Gastroesophageal sphincter (tissue), 3 donors: ENCODE data around the gene NETO2.

ENCODE experiments used
- POLR2AphosphoS5 ChIP-seq: sonication (generic); formaldehyde crosslinking; IDR thresholded peaks from one replicate; pipeline ENCODE4 v1.6.1; 2017; ENCODE audit warnings: antibody characterized with exemption
- TF ChIP-seq, protein P1 (sequence below), 4 experiments: fragments of 200-600 bp in 2 of 4; fragments of 450-650 bp in 2 of 4; sonication (generic) in 1 of 4; IDR thresholded peaks; one replicate each; pipeline ENCODE4 v1.5.1; 2017 to 2019; ENCODE audit warnings: antibody characterized with exemption in 4 of 4, mild to moderate bottlenecking in 2 of 4, moderate library complexity in 2 of 4

- TF ChIP-seq, protein P1, sequence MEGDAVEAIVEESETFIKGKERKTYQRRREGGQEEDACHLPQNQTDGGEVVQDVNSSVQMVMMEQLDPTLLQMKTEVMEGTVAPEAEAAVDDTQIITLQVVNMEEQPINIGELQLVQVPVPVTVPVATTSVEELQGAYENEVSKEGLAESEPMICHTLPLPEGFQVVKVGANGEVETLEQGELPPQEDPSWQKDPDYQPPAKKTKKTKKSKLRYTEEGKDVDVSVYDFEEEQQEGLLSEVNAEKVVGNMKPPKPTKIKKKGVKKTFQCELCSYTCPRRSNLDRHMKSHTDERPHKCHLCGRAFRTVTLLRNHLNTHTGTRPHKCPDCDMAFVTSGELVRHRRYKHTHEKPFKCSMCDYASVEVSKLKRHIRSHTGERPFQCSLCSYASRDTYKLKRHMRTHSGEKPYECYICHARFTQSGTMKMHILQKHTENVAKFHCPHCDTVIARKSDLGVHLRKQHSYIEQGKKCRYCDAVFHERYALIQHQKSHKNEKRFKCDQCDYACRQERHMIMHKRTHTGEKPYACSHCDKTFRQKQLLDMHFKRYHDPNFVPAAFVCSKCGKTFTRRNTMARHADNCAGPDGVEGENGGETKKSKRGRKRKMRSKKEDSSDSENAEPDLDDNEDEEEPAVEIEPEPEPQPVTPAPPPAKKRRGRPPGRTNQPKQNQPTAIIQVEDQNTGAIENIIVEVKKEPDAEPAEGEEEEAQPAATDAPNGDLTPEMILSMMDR (IDR thresholded peaks at IDR 0.05), result no peak
- no peak for TF ChIP-seq POLR2AphosphoS5
Observed at GRCh38 chr16:47033176-47033575, 110.6 kb downstream of the NETO2 start.
